Neural crest cell (in vitro differentiated cells): ENCODE results near the gene CD19. TPM values are rescaled to one million over a fixed set of nuclear protein-coding genes. Genes with fewer than 3 reads are reported as not detected.
A peak's percentile ranks its signal among the peaks of the same experiment; 100 is the strongest.

Experiments
- DNase-seq: peaks from one replicate; pipeline ENCODE4 v3.0.0; 2021; ENCODE audit warnings: low read depth, mixed read lengths, low spot score
- H3K27ac Mint-ChIP-seq: one replicate; pipeline ENCODE4 v1.8.0; 2021; ENCODE audit warnings: mild to moderate bottlenecking, mixed read lengths; ENCODE audit not compliant: unreplicated experiment
- H3K27me3 Mint-ChIP-seq: 2 replicates; pipeline ENCODE4 v1.8.0; 2021; ENCODE audit warnings: low read depth, mild to moderate bottlenecking, mixed read lengths
- H3K36me3 Mint-ChIP-seq: 2 replicates; pipeline ENCODE4 v1.8.0; 2021; ENCODE audit warnings: low read depth, mild to moderate bottlenecking, mixed read lengths
- H3K4me1 Mint-ChIP-seq: 2 replicates; pipeline ENCODE4 v1.8.0; 2021; ENCODE audit warnings: mixed read lengths
- H3K4me3 Mint-ChIP-seq: one replicate; pipeline ENCODE4 v1.8.0; 2021; ENCODE audit warnings: mild to moderate bottlenecking, mixed read lengths
- H3K9me3 Mint-ChIP-seq: 2 replicates; pipeline ENCODE4 v1.8.0; 2021; ENCODE audit warnings: mixed read lengths
- CTCF ChIP-seq: fragments of 200-600 bp; sonication (generic); conservative IDR thresholded peaks from 2 replicates; pipeline ENCODE4 v1.5.0; 2021; ENCODE audit warnings: antibody characterized with exemption, mild to moderate bottlenecking
- total RNA-seq: library from RNA; stranded (reverse); gene quantifications from 2 replicates; pipeline ENCODE4 v1.2.1, GENCODE V29; 2021

Gene CD19
- total RNA-seq, 1 donor from 2014 or later = not detected

- no peak for DNase-seq
- no peak for TF ChIP-seq CTCF
- peaks cover 4% of the 10 kb centered on the region for H3K4me1 Mint-ChIP-seq
- no peak overlapping the region for H3K4me3 Mint-ChIP-seq
- no peak overlapping the region for H3K27ac Mint-ChIP-seq
- no peaks in the 10 kb centered on the region for H3K27me3 Mint-ChIP-seq
- H3K9me3 Mint-ChIP-seq = no peaks in the 10 kb centered on the region
- H3K36me3 Mint-ChIP-seq = peaks cover 6% of the 10 kb centered on the region
These were observed 13.1 kb upstream of the CD19 start for GRCh38 chr16:28918698-28919097.

GRCh38 chr16:28923231-28923587 is 8.6 kb upstream of the CD19 start:
- TF ChIP-seq CTCF = no peak

GRCh38 chr16:28923652-28924398 is 7.9 kb upstream of the CD19 start:
- no peaks in the 10 kb centered on the region for H3K36me3 Mint-ChIP-seq
- no peaks in the 10 kb centered on the region for H3K27me3 Mint-ChIP-seq

More at GRCh38 chr16:28923231-28923587, 8.6 kb upstream of the CD19 start:
- Mint-ChIP-seq H3K4me3 (peak overlapping the region; percentile 77), H3K27me3 (no peaks in the 10 kb centered on the region), H3K27ac (no peak overlapping the region), H3K36me3 (no peaks in the 10 kb centered on the region), H3K4me1 (peaks cover 19% of the 10 kb centered on the region), H3K9me3 (no peaks in the 10 kb centered on the region)
- no peak for DNase-seq

GRCh38 chr16:28924399-28924761 is 7.4 kb upstream of the CD19 start:
- peak overlapping the region; percentile 99 for H3K4me3 Mint-ChIP-seq
- H3K27me3 Mint-ChIP-seq = no peaks in the 10 kb centered on the region
- no peaks in the 10 kb centered on the region for H3K36me3 Mint-ChIP-seq
- peaks cover 19% of the 10 kb centered on the region for H3K4me1 Mint-ChIP-seq
- no peak for TF ChIP-seq CTCF
- no peaks in the 10 kb centered on the region for H3K9me3 Mint-ChIP-seq
- no peak for DNase-seq
- no peak overlapping the region for H3K27ac Mint-ChIP-seq

More at GRCh38 chr16:28923652-28924398, 7.9 kb upstream of the CD19 start:
- Mint-ChIP-seq H3K4me3 (peak overlapping the region; percentile 99), H3K9me3 (no peaks in the 10 kb centered on the region), H3K27ac (no peak overlapping the region), H3K4me1 (peaks cover 19% of the 10 kb centered on the region)
- no peak for DNase-seq
- no peak for TF ChIP-seq CTCF

- Mint-ChIP-seq H3K27me3 (no peaks in the 10 kb centered on the region), H3K27ac (peak within 1 kb of the TSS; percentile 99), H3K4me3 (peak within 1 kb of the TSS; percentile 99), H3K36me3 (no peaks in the 10 kb centered on the region), H3K4me1 (peaks cover 19% of the 10 kb centered on the region), H3K9me3 (no peaks in the 10 kb centered on the region)
- peak; percentile 100 for DNase-seq
- TF ChIP-seq CTCF = no peak
These were observed 6.9 kb upstream of the CD19 start, which contains the start of gene RABEP2 for GRCh38 chr16:28924762-28925385. TSS of gene RABEP2 (minus strand) at chr16:28925238. CDS start at chr16:28925163, 75 bp downstream.
